Measurements from ENCODE around the gene RAB37.
A peak's percentile ranks its signal among the peaks of the same experiment; 100 is the strongest.

The RAB37 gene, protein sequence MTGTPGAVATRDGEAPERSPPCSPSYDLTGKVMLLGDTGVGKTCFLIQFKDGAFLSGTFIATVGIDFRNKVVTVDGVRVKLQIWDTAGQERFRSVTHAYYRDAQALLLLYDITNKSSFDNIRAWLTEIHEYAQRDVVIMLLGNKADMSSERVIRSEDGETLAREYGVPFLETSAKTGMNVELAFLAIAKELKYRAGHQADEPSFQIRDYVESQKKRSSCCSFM

DNA sequence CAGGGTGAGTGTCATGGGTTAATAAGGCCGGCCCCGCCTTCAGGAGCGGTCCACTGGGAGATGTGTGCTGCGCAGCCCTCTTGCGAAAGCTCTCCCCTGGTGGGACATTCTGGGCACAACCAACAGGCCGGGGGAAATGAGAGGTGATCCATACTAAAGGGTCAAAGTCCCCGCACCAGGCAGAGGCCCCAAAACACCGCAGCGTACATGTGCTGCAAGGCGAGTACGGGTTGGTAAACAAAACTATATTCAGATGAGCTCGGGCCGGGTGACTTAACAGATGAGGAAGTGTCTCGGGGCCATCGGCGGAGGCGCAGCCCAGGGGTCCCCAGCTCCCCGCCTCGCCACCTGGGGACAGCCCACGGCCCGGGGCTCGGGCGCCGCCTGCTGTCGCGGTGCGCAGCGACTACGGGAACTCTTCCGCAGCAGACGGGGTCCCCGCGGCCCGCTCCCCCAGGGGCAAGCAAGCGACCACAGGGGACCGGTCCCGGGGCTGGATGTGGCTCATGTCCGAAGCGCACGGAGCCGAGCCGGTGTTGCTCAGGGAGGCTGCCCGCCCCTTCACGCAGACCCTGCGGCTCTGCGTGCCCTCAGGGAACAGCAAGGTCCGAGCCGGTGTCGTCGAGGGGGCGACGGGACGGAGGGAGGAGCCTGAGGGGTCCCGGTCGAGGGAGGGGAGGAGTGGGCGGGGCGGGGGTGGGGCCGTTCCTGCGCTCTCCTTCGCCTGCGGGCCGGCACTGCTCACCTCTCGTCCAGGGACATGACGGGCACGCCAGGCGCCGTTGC is at the start of gene RAB37:
RAB37 (plus strand) TSS at position 744 of the 786 bp plus-strand sequence; CDS start at position 761, 17 bp downstream.
- peak in 1 of 42 donors; percentile 35 for DNase-seq
- intact Hi-C loops (cut with DNase I): no loop called here

DNA sequence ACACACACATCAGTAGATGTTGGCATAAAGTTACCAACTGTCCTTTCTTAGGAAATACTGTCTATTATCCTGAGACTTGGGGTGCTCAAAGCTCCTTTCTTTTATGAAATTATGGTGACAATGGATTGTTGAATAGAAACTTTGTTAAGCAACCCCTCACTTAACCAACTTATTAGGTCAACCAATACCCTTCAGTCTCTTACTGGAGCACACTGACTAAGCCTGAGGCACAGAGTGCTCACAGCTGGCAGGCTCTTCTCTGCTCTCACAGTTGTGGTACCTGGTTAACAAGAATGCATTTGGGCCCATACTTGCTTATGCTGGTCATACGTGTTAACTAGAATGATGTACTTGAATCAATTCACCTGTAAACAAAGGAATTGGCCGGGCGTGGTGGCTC is 49.2 kb upstream of the RAB37 start:
- DNase-seq: no peak
- intact Hi-C loops (cut with DNase I): no loop called here

DNA sequence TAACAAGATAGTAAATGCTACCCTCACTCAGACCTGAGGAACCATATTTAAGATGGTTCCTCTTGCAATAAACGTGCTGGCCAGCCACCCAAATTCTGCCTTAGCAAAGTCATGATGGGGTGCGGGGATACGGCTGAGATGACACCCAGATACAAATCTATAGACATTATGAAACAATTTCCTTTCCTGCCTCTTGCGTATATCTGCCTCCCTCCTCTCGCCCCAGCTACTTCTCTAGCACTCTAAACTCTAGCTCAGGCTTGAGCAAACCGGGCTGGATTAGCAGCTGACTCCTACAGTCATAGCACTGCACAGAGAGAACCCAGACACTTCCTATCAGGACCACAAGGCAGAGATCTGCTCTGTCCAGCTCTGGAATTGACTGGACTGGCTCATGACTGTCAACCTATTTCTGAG is 46.6 kb upstream of the RAB37 start:
- intact Hi-C loops (cut with DNase I): no loop called here
- DNase-seq: peak in 10 of 42 donors; percentile 6 to 53 (median 15)

DNA sequence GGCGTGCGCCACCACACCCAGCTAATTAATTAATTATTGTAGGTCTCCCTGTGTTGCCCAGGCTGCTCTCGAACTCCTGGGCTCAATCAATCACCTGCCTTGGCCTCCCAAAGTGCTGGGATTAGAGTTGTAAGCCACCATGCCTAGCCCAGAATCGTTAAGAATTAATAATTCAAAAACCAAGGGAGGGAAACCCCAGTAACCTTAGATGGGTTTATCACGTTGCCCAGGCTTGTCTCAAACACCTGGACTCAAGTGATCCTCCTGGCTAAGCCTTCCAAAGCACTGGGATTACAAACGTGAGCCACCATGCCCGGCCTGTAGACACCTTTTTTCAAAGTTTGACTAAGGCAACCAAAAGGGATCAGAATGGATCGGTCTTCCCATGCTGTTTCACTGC is 45.9 kb upstream of the RAB37 start:
- no peak for DNase-seq

DNA sequence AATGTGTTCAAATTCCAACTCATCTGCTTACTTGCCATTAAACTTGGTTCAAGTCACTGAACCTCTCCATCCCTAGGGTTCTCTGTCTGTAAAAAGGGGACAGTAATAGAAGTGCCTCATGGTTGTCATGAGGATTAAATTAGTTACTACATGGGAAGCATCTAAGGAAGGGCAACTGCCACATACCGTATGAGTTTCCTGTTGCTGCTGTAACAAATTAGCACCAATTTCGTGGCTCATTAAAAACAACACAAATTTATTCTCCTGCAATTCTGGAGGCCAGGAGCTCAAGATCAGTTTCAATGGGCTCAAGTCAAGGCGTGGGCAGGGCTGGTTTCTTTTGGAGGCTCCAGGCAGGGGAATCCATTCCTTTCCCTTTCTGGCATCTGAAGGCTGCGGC is 43.0 kb upstream of the RAB37 start:
- DNase-seq: no peak
- intact Hi-C loops (cut with DNase I): no loop called here

More for the DNA sequence above, 45.9 kb upstream of the RAB37 start:
- intact Hi-C loops (cut with DNase I): no loop called here

DNA sequence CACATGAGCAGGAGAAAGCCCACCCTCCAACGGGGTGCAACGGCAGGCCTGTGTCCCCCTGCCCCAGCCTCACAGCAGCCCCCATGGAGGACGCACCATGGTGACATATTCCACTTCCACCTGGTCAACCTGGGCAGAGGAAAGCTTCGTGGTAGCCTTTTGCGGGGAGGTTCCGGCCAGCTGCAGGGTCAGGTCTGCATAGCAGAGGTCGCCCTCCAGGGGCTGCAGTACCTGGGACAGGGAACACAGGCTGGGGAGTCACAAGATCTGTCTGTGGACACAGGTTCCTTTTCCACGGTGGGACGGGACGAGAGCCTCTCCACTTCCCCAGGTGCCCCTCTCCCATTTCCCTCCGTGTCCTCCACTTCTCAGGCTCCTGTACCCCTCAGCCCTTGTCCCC is 41.4 kb upstream of the RAB37 start:
- intact Hi-C loops (cut with DNase I): no loop called here
- no peak for DNase-seq

DNA sequence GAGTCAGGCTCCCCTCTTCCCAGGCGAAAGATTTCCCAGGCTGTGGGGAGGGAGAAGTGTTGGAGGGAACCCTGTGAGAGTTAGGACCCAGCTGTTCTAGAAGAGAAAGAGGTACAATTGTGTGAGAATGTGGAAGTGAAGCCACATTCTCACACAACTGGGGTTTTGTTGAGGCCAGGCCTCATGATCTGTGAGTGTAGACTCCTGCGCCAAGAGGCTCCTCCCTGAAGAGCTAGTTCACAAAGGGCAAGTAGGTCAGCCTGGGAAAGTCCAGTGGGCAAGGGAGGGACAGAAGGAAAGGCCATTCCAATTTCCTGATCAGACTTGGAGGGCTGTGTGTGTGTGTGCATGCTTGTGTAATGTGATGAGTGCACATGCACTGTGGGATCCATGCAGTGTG is 39.5 kb upstream of the RAB37 start:
- intact Hi-C loops (cut with DNase I): no loop called here
- DNase-seq: no peak

DNA sequence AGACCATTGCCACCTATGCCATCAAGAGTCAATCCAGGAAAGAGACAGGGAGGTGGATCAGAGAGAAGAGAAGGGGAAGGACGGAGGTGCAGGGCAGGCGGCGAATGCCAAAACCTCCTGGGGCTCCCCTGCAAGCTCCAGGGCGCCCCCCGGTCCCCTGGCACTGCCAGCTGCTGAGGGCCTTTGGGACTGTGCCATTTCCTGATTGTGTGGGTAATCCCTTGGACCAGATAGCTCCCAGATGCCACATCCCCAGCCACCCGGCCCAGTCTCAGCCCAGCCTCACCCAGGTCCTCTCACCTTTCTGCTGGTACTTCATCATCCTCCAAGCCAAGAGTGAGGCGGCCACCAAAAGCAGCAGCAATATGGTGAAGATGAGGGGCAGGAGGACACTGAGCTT is 39.0 kb upstream of the RAB37 start:
- intact Hi-C loops (cut with DNase I): no loop called here
- DNase-seq: no peak

DNA sequence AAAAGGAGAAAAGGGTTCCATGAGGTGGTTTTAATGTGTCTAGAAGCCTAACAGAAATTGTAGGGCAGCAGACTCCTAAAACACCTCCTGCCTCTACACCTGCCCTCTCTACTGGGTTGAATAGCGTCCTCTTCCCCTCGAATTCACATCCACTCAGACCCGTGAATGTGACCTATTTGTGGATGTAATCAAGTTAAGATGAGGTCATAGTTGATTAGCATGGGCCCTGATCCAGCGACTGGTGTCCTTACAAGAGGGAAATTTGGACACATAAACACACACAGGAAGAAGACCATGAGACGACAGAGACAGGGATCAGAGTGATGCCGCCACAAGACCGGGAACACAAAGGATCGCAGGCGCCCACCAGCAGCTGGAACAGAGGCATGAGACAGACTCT is 37.8 kb upstream of the RAB37 start:
- no peak for DNase-seq
- intact Hi-C loops (cut with DNase I): no loop called here

DNA sequence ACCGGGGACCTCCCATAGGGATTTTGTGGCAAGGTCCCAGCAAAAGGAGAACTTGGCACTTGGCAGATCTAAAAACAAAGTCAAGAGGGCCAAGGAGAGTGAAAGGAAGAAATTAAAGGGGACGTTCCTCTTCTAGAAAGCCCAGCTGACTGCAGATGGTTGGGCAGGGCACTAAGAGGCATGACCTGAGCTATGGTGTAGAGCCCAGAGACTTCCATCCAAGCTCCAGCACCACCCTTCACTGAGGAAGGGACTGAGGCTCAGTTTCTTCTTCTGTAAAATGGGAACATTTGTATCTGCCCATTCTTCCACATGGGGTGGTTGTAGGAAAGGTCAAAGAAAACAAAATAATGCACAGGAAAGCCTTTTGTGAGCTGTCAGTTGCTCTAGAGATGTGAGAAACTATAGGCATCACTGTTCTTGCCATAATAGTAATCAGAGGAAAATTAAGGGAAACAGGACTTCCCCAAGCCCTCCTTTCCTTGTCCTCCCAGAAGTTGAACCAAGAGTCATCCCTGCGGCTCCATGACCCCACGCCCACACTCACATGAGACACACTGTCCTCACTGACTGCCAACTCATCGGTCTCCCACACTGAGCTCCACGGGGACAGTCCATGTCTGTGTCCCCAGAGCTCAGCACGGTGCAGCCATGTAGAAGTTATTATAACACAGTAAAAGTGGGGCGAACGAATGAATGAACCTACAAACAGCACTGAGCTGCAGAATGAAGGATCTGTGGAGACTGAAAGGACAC is 34.8 kb upstream of the RAB37 start:
- no peak for DNase-seq
- intact Hi-C loops (cut with DNase I): no loop called here

DNA sequence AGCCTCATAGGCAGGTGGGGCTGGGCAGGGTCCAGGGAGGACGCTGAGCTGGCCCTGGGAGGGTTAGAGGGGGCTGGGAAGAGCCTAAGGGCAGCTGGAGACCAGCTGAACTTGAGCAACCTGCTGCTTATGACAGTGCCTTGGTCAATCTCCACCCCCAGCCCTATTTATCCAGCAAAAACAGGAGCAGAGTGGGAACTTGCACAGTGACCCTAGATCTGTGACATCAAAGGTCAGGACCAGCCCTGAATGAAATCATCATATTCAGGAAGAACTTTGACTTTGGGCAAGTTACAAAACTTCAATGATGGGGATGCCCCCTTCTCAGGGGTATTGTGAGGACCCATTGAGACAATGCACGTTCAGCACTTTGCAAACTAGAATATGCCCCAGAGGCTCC is 33.7 kb upstream of the RAB37 start:
- DNase-seq: no peak
- intact Hi-C loops (cut with DNase I): no loop called here

DNA sequence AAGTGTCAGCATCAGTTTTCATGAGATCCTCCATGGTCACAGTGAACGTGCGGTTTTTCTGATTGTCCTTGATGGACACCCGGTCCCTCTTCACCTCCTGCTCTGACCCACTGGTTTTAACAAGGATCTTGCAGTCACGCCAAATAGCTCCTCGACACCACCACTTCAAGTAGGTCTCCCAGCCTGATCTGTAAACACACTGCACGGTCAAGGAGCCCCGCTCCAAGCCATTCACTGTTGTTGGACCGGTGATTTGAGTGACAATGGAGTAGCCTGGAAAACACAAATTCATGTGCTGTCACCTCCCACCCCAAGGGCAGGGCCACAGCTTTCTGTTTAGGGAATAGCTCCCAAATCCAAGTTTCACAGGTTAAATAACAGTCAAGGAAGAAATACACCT is 32.5 kb upstream of the RAB37 start:
- DNase-seq: no peak
- intact Hi-C loops (cut with DNase I): no loop called here

DNA sequence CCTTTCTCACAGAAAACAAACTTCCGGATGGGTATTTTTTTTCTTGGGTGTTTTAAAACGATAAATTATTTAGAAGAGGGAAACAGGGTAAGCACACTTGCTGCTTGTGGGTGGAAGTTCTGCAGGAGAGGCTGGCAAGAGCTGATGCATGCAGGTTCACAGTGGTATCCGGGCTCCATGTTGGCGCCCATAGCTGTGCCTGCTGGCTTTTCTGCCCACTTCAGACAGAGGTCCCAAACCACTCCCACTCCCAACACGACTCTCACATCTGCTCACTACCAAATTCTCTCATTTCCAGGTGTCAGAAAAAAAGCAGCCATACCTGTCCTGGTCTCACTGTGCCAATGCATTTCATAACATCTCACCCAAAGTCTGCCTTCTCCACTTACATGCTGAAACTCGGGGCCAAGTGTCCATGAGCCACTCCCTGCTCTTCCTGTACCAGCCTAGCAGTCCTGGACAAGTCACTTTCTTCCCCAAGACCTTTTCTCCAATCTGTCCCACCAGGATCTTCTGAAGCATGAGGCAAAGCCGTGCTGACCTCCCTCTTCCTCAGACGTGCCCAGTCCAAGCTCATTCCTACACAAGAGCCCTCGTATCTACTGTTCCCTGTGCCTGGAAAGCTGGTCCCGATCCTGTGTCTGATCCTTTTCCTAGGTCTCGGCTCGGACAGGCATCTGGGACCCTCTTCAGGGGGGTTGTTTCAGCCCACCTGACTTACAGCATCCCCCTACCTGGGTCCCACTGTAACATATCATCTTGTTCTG is 25.8 kb upstream of the RAB37 start:
- DNase-seq: no peak
- intact Hi-C loops (cut with DNase I): no loop called here

DNA sequence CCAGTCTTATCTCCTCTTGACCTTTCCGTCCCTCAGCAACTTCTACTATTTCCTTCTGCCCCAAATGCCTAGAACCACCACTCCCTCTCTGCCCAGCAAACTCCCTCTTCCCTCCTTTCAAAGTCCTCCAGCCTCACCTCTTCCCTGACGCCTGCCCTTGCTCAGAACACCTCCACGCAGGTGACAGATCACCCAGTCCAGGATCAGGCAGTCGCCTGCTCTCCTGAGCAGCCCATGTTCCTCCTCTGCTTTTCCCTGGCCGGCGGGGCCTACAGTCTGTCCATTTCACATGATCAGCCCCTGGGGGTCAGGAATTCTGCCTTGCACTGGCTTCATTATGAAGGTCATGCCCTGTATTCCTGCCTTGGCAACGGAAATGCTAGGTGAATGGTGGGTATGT is 24.8 kb upstream of the RAB37 start:
- DNase-seq: no peak
- intact Hi-C loops (cut with DNase I): no loop called here

DNA sequence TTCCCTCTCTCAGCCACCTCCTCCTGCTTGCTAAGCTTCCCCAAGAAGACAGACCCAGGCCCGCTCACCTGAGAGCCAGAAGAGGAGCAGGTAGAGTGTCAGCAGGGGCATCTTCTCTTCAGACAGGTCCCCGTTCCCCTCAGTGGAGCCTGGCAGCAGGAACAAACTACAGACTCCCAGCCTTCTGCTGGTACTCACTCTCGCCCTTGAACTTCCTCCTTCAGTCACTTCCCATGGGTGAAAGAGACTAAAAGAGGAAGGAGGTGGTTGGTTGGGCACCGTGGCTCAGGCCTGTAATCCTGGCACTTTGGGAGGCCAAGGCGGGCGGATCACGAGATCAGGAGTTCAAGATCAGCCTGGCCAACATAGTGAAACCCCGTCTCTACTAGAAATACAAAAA is 24.3 kb upstream of the RAB37 start, which contains the start of gene CD300LF:
CD300LF (minus strand) TSS at position 168 of the 400 bp plus-strand sequence; CDS start at position 111, 57 bp downstream.
- peak in 22 of 42 donors; percentile 11 to 52 (median 33) for DNase-seq

DNA sequence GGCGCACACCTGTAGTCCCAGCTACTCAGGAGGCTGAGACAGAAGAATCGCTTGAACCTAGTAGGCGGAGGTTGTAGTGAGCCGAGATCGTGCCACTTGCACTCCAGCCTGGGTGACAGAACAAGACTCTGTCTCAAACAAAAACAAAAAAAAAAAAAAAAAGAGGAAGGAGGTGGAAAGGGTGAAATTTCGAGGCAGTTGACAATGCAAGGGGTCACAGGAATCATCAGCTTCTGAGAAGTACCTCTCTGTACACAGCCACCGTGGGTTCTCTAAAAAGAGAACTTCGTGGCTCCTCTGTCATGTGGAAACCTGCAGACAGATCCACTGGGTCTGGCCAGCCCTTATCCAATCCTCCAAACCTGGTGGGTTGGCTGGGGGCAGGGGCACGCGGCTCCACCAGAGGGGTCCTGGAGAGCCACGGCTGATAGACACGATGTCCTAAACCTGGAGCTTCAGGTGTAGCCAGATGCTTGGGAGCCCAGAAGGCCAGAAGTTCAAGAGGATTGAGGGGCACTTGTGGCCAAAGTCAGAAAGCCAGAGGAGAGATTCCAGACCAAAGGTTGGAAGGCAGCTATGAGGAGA is 23.8 kb upstream of the RAB37 start:
- intact Hi-C loops (cut with DNase I): no loop called here
- no peak for DNase-seq

More for the DNA sequence above, 24.3 kb upstream of the RAB37 start, which contains the start of gene CD300LF:
- intact Hi-C loops (cut with DNase I): no loop called here

DNA sequence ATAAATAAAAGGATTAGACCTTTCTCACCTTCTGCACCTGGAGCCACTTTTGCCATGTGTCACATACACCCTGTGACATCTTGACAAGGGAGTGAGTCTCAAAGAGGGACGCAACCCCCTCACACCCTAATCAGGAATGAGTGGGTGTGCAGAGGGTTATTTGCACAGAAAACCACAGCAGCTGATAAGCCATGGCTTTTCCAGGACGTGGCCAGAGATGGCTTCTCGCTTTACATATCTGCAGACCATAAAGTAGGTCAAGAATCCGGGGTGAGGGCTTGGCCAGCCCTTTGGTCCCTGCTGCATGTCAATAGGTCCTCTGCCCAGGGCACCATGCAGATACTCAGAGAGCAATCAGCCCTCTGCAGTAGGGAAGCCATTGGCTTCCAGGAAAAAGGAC is 21.9 kb upstream of the RAB37 start:
- DNase-seq: no peak
- intact Hi-C loops (cut with DNase I): no loop called here

DNA sequence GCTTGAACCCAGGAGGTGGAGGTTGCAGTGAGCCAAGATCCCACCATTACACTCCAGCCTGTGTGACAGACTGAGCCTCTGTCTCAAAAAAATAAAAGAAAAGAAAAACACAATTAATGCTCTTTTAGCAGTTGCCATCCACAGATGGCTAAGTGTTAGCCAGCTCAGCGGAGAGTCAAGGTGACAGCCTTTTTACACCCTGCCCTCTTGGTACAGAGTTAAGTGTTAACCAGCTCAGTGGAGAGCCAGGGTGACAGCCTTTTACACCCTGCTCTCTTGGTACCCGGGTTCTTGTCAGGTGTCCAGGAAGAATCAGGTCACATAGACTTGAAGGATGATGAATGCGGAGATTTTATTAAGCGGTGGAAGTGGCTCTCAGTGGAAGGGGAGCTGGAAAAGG is 16.6 kb upstream of the RAB37 start:
- DNase-seq: no peak
- intact Hi-C loops (cut with DNase I): no loop called here

DNA sequence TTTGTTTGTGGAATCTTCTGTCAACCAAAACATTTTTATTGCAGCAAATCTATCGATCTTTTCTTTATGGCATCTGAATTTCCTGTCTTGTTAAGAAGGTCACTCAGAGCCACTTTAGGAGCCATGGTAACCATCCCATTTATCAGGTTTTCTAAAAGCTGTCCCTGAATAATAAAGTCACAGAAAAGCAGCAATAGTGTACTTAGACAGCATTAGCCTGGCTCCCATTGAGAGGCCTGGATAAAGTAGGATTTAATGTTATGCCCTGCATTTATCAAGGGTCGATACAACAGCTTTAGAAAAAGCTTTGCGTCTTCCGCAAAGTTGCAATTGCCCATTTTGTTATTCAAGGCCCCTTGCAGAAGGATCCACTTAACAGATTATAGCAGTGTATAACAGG is 14.3 kb upstream of the RAB37 start:
- intact Hi-C loops (cut with DNase I): no loop called here
- DNase-seq: no peak

Data from head of caudate nucleus (tissue), 42 donors.